Epithelial cell of esophagus (primary cell): ENCODE measurements around the gene FGF12.

Experiments used
- DNase-seq: peaks from one replicate; pipeline ENCODE4 v3.0.0; 2010; ENCODE audit warnings: low read depth
- H3K4me3 ChIP-seq: 2 replicates; pipeline ENCODE4 v1.5.1; 2011; ENCODE audit warnings: mild to moderate bottlenecking, low read length, control low read depth
- TF ChIP-seq, protein P1 (sequence below): IDR thresholded peaks from 2 replicates; pipeline ENCODE4 v1.5.1; 2011; ENCODE audit warnings: low read depth, mild to moderate bottlenecking, low read length, control low read depth, inconsistent platforms; ENCODE audit not compliant: insufficient read depth; ENCODE audit errors: missing control alignments

FGF12 gene

DNA sequence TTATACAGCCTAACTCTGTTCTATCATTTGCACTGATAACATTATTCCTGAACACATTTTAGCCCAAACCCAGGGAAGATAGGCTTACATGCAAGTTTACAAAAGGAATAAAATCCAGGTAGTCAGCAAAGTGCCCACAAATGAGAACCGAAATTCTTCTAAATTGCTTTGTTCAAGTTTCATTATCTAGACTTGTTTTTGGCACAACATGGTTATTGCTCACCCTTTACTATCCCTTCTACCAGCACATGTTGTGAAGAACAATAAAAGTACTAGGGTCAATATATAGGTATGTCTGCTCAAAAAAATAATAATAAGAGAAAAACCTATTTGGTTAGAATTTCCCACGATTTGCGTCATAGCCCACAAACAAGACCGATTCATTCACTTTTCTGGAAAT is 430.5 kb downstream of the FGF12 start:
- TF ChIP-seq, protein P1, sequence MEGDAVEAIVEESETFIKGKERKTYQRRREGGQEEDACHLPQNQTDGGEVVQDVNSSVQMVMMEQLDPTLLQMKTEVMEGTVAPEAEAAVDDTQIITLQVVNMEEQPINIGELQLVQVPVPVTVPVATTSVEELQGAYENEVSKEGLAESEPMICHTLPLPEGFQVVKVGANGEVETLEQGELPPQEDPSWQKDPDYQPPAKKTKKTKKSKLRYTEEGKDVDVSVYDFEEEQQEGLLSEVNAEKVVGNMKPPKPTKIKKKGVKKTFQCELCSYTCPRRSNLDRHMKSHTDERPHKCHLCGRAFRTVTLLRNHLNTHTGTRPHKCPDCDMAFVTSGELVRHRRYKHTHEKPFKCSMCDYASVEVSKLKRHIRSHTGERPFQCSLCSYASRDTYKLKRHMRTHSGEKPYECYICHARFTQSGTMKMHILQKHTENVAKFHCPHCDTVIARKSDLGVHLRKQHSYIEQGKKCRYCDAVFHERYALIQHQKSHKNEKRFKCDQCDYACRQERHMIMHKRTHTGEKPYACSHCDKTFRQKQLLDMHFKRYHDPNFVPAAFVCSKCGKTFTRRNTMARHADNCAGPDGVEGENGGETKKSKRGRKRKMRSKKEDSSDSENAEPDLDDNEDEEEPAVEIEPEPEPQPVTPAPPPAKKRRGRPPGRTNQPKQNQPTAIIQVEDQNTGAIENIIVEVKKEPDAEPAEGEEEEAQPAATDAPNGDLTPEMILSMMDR, result no peak

DNA sequence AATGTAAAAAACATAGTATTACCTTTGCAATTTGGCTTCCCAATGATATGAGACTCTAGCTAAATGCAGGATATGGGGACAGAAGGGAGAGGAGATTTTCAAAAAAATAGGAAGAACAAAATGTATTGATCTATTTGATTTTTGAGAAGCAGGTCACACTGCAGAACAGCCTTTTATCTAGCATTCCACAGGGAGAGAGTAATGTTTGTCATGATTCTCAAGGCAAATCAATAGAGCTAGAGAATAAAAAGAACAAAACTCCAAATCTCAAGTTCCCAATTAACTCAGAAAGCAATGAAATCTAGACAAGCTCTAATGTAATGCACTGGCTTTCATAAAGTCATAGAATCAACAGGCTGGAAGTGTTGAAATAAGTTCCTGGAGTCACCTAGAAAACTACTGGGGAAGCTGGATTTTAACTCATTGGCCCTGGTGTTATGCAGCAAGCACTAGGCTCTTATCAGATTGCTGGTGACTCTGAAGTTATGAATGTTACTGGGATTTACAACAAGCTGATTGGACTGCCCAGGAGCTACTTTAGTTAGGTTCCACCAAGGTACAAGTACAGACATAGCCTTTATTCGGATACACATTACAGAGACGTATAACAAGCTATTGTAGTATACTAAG is 442.8 kb downstream of the FGF12 start:
- DNase-seq, result peak; percentile 8
- TF ChIP-seq, protein P1, result no peak
- no peak overlapping the region for H3K4me3 ChIP-seq

More for the DNA sequence above, 430.5 kb downstream of the FGF12 start:
- H3K4me3 ChIP-seq, result no peak overlapping the region
- DNase-seq, result no peak

DNA sequence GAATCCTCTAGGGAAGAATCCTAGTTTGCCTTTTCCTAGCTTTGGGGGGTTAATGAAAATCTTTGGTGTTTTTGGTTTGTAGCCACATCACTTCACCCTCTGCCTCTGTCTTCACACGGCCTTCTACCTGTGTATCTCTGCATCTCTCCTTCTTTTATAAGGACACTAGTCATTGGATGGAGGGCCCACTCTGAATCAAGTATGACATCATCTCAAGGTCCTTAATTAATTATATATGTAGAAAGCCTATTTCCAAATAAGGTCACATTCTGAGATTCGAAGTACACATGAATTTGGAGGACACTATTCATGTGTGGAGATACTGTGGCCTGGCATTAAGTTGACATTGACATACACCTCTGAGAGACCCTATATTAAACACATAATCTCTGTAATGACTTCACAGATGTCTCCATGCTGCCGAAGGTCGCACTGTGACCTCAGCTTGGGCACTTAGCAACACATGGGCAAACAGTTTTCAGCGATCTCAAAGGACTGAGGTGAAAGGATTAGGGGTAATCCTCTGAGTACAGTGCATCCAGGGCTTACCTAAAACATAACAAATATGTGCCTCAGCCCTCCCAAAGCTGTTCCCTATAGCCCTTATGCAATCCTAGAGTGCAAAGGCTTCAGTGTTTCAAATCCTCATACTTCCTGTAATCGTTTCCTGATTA is 446.0 kb downstream of the FGF12 start:
- H3K4me3 ChIP-seq, result no peak overlapping the region
- TF ChIP-seq, protein P1, result no peak
- no peak for DNase-seq

DNA sequence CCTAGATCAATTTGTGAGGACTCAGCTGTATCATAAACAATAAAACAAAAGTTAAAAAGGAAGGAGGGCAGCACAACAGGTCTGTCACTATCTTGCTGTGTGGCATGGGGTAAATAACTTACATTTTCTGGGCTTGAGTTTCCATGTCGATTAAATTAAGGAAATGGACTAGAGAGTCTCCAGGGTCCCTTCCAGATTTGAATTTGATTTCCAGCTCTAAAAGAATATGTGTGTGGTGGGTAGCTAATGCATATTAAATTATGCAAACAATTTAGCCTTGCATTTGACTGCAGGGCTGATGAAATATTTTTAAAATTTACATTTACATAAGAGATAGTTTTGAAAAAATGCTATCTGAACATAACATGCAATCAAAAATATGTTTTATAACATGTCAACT is 447.7 kb downstream of the FGF12 start:
- TF ChIP-seq, protein P1, result no peak
- no peak for DNase-seq
- no peak overlapping the region for H3K4me3 ChIP-seq

DNA sequence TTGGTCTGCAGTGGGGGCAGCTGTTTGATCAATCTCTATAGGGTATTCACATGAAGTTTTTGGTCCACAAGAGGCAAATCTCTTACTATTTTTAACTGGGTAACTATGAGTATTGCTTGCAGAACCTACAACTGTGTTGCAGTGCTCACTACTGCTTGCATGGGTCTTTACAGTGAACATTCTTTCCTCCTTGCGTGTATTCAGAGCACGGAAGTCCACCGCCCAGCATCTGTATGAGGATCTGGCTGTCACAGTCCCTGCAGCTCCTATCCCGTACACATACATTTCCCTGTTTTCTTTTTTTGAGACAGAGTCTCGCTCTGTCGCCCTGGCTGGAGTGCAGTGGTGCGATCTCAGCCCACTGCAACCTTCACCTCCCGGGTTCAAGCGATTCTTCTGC is 449.9 kb downstream of the FGF12 start:
- TF ChIP-seq, protein P1, result no peak
- no peak for DNase-seq
- H3K4me3 ChIP-seq, result no peak overlapping the region

DNA sequence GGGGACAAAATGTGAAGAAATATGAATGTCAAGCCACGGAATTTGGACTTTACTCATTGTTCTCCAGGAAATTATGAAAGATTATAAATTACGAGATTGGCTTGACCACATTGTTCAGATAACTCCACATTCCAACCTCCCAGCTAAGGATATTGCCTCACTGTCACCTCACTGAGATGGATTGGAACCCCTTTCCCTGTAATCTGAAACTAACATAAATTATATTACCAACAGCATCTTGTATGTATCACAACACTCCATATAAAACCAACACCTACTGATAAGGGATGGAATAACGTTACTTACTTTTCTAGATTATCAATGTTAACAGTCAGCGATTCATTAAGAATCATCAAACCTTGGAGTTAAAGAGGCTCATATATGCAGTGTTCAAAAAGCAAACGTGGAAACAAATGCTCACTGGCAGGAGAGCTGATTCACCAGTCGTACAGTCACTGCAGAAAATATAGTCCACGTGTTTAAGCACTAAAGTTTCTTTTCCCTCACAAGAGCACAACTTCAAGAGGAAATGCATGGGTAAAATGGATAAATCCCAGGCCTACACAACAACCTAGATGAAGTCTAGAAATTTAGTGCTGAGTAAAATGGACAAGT is 451.5 kb downstream of the FGF12 start:
- H3K4me3 ChIP-seq, result no peak overlapping the region
- DNase-seq, result peak; percentile 39
- TF ChIP-seq, protein P1, result no peak
